ENCODE data around the gene GIPC2. TPM values are rescaled to one million over a fixed set of nuclear protein-coding genes. Genes with fewer than 3 reads are reported as not detected.

The GIPC2 gene
- total and polyA plus RNA-seq, 2 donors (not counting 3 experiments of a cell fraction or from before 2014, with no cell fraction given), result 2.8 to 9.6 TPM

GRCh38 chr1:78142736-78143135 is 97.0 kb downstream of the GIPC2 start:
- no peak overlapping the region for H2AFZ ChIP-seq (ENCODE audit: low read depth, low read length)
- intact Hi-C loops (cut with micrococcal nuclease), result loop anchor here (10.0 kb wide), 2 partner anchors 192 to 352 kb away; partner anchors contain the start of gene PTGFR
- dilution Hi-C loops (cut with MboI; ENCODE audit: extremely low pct_ligation_motif_present, low sequenced_read_pairs), result no loop called here
- CTCF ChIA-PET, result interaction anchor here (1.1 to 8.8 kb wide), 3 partner anchors 11 to 465 kb away, joined by 4 to 105 read pairs (median 4); no protein-coding TSS in a partner anchor
- H3K4me2 ChIP-seq (ENCODE audit: insufficient read depth, low read length), result no peak overlapping the region
- DNase-seq (ENCODE audit: low read depth, low spot score) (no peak), FAIRE-seq (no peak)
- no peaks in the 10 kb centered on the region for H3K79me2 ChIP-seq (ENCODE audit: control insufficient read depth, insufficient read depth, low read length)
- H3K4me3 ChIP-seq (replicated peaks in 1 of 3; ENCODE audit: insufficient read depth in 1 of 3, low read depth in 1 of 3, low read length in 3 of 3), result no peak overlapping the region
- H4K20me1 ChIP-seq (replicated peaks; ENCODE audit: control insufficient read depth, extremely low read depth, insufficient read depth, low read length), result no peaks in the 10 kb centered on the region
- H3K9ac ChIP-seq (replicated peaks; ENCODE audit: extremely low read depth, insufficient read depth, low read length), result no peak overlapping the region
- H3K27me3 ChIP-seq (ENCODE audit: control insufficient read depth in 2 of 2, insufficient read depth in 2 of 2, low read length in 2 of 2), result no peaks in the 10 kb centered on the region
- no peaks in the 10 kb centered on the region for H3K4me1 ChIP-seq (ENCODE audit: control insufficient read depth, extremely low read depth, insufficient read depth, low read length)
- H3K27ac ChIP-seq (ENCODE audit: insufficient read depth, low read depth, low read length), result no peak overlapping the region
- BruUV-seq (replicated peaks), result no TSS peak
- POLR2A ChIA-PET, result no interaction called here
- no peaks in the 10 kb centered on the region for H3K9me1 ChIP-seq (replicated peaks; ENCODE audit: control insufficient read depth, extremely low read depth, insufficient read depth, low read length)
- H3K36me3 ChIP-seq (ENCODE audit: control insufficient read depth in 2 of 2, extremely low read depth in 1 of 2, insufficient read depth in 2 of 2, low read length in 2 of 2), result no peaks in the 10 kb centered on the region
- TF ChIP-seq EZH2 (IDR thresholded peaks at IDR 0.05; ENCODE audit: borderline replicate concordance, low read depth, low read length, severe bottlenecking), result no peak
- TF ChIP-seq MYC (IDR thresholded peaks at IDR 0.05; ENCODE audit: low read depth, low read length), result no peak
- no peak for TF ChIP-seq FOS (IDR thresholded peaks at IDR 0.05; ENCODE audit: borderline replicate concordance, insufficient read depth, low read length)
- no peak for TF ChIP-seq JUN (IDR thresholded peaks at IDR 0.05; ENCODE audit: borderline replicate concordance, insufficient read depth, insufficient read length, low read depth)
- TF ChIP-seq POLR2AphosphoS5 (IDR thresholded peaks at IDR 0.05; ENCODE audit: insufficient read depth, low read depth, low read length), result no peak
- TF ChIP-seq CTCF (IDR thresholded peaks at IDR 0.05; ENCODE audit: extremely low read depth in 1 of 2, insufficient read depth in 1 of 2, low read depth in 1 of 2, low read length in 2 of 2), result no peak
- no peak for TF ChIP-seq GATA2 (IDR thresholded peaks at IDR 0.05; ENCODE audit: insufficient read depth, insufficient read length, low read depth, low read length)
- TF ChIP-seq POLR2A (IDR thresholded peaks at IDR 0.05; ENCODE audit: low read depth, low read length), result no peak
- no peak for TF ChIP-seq MAX (IDR thresholded peaks at IDR 0.05; ENCODE audit: insufficient read depth, insufficient read length)
- no peaks in the 10 kb centered on the region for H3K9me3 ChIP-seq (replicated peaks; ENCODE audit: control insufficient read depth, insufficient read depth, low read length)
